BJ (cell line): Measurements from ENCODE around the gene MEIS2. TPM values are rescaled to one million over a fixed set of nuclear protein-coding genes. Genes with fewer than 3 reads are reported as not detected.

Experiments
- CTCF ChIA-PET: fragments of 350-600 bp; formaldehyde crosslinking; extraction: SDS; loops from one replicate; lab custom pipeline; 2021; ENCODE audit warnings: antibody characterized with exemption, inconsistent platforms; lab: Yijun Ruan, JAX
- POLR2A ChIA-PET: fragments of 300-600 bp; sonication (Branson Sonifier 250); formaldehyde crosslinking; extraction: SDS; loops from one replicate; lab custom pipeline; 2021; ENCODE audit warnings: antibody characterized with exemption; lab: Charles Lee
- DNase-seq: peaks from one replicate; pipeline ENCODE4 v3.0.0-alpha.2; 2011; ENCODE audit warnings: low read depth
- H3K27me3 ChIP-seq: 2 replicates; pipeline ENCODE4 v1.6.0; 2011; ENCODE audit warnings: low read length; ENCODE audit not compliant: control insufficient read depth, insufficient read depth
- H3K36me3 ChIP-seq: 2 replicates; pipeline ENCODE4 v1.5.1; 2011; ENCODE audit warnings: low read length; ENCODE audit not compliant: control insufficient read depth, insufficient read depth
- H3K4me3 ChIP-seq: 2 replicates; pipeline ENCODE4 v1.5.1; 2011; ENCODE audit warnings: low read depth, mild to moderate bottlenecking, control low read depth, low read length
- CTCF ChIP-seq: IDR thresholded peaks from 2 replicates; pipeline ENCODE4 v1.5.1; 2011; ENCODE audit warnings: low read depth, mild to moderate bottlenecking, control low read depth, inconsistent platforms, low read length, moderate library complexity; ENCODE audit not compliant: insufficient read depth
- polyA plus RNA-seq: library from polyadenylated mRNA; depleted of rRNA; stranded (reverse); fragments of >200 nt; gene quantifications from 2 replicates; pipeline ENCODE4 v1.2.3, GENCODE V29; 2011

The MEIS2 gene
- polyA plus RNA-seq, 1 experiment: 54.1 TPM

DNA sequence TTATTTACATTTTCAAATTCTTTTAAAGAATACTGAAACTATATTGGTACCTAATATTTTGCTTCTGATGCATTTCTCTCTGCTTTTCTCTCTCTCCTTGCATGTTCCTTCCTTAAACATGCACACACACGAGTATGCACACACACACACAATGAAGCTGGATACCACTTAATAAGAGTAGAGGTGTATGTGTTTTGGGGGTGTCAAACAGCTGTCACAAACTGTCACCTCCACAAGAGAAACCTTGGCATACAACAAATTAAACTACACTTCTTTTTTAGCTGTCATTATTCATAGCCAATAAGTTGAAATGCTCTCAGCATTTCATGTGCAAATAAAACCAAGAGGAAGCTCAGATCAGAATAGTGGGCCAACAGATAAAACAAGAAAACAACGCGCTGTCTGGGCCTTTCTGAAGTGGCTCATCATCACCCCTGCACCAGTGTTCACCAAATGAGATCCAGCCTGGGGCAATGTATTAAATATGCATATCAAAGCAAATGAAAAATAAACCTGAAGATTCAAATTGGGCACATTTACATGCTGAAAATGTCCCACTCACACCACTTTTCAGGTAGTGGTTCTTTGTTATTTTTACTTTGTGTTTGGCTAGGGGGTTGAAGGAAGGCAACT, 9.7 kb downstream of the MEIS2 start:
- DNase-seq: no peak
- H3K4me3 ChIP-seq: no peak overlapping the region
- ChIA-PET CTCF (no interaction called here), POLR2A (interaction anchor here (0.6 kb wide), 1 partner anchor 494 kb away, joined by 4 read pairs; no protein-coding TSS in a partner anchor)
- TF ChIP-seq CTCF: no peak
- no peaks in the 10 kb centered on the region for H3K27me3 ChIP-seq
- peaks cover 10% of the 10 kb centered on the region for H3K36me3 ChIP-seq

DNA sequence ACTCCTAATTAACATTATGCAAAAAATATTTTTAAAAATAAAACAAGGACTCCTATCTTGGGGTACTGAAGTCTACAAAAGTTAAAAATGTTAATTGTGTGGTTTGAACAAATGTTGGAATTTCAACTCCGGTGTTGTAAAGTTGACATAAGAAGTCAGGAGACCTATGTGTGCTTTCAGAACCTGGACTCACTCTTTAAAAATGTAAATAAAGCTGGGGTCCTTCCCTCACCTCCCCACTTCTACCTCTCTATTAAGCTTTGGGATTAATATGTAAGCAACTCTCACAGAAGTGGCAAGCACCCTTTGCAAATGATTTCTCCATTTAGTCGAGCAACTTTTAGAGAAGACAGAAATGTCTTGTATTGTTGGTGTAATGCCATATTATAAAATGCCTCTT, 11.9 kb downstream of the MEIS2 start:
- peaks cover 8% of the 10 kb centered on the region for H3K36me3 ChIP-seq
- no peak overlapping the region for H3K4me3 ChIP-seq
- ChIA-PET POLR2A (interaction anchor here (0.6 kb wide), 1 partner anchor 14 kb away, joined by 4 read pairs; no protein-coding TSS in a partner anchor), CTCF (no interaction called here)
- TF ChIP-seq CTCF: no peak
- DNase-seq: no peak
- H3K27me3 ChIP-seq: no peaks in the 10 kb centered on the region

DNA sequence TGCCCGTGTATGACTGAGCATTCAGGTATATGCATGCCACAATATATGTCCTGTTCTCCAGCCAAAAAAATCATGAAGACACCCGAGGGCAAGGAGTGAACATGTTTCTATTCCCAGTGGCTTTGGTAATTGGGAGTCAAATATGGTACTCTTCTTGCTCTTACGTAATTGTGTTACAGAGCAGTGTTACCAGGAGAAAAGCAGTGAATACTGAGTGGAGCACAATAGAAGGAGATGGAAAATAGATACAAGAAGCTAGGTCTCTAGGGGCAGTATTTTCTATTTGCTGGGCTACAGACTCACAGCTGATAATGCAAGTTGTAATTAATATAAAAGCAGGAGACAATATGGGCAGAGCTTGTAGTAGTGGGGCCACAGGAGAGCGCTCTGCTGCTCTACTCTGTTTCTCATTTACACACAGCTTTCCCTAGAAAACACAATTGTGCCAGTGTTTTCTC, 13.2 kb downstream of the MEIS2 start:
- no peaks in the 10 kb centered on the region for H3K27me3 ChIP-seq
- no peak overlapping the region for H3K4me3 ChIP-seq
- POLR2A ChIA-PET: no interaction called here
- TF ChIP-seq CTCF: no peak
- CTCF ChIA-PET: interaction anchor here (0.6 kb wide), 2 partner anchors 311 to 1117 kb away, joined by 3 read pairs; no protein-coding TSS in a partner anchor
- peaks cover 4% of the 10 kb centered on the region for H3K36me3 ChIP-seq
- DNase-seq: no peak

- no peak for TF ChIP-seq CTCF
- POLR2A ChIA-PET: no interaction called here
- Histone ChIP-seq H3K36me3 (peaks cover 6% of the 10 kb centered on the region), H3K27me3 (no peaks in the 10 kb centered on the region), H3K4me3 (no peak overlapping the region)
- DNase-seq: no peak
- CTCF ChIA-PET: interaction anchor here (0.6 kb wide), 2 partner anchors 311 to 1117 kb away, joined by 3 read pairs; no protein-coding TSS in a partner anchor
Measured at GRCh38 chr15:37086521-37086920, 13.8 kb downstream of the MEIS2 start.

- CTCF ChIA-PET: no interaction called here
- no peak overlapping the region for H3K4me3 ChIP-seq
- DNase-seq: no peak
- no peaks in the 10 kb centered on the region for H3K27me3 ChIP-seq
- peaks cover 6% of the 10 kb centered on the region for H3K36me3 ChIP-seq
- POLR2A ChIA-PET: no interaction called here
- no peak for TF ChIP-seq CTCF
Measured at GRCh38 chr15:37086120-37086519, 14.2 kb downstream of the MEIS2 start.
